ENCODE results near the gene MICAL2.

DNA sequence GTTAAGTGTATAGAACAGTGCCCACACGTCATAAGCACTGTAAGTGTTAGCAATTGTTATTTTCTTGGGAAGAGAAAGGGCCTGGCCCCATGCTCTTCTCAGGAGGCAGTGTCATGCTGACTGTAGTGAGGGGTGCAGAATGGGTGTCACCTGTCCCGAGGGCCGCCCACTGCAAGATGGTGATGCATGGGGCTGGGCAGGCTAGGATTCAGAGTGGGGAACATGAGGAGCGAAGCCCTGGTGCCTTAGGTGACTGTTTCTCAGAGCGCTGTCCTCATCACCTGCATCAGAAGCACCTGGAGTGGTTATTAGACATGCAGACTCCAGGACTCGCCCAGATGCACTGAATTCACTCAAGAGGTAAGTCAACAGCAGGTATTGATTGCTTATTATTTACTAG, 166.0 kb downstream of the MICAL2 start:
- TF ChIP-seq, protein P1, sequence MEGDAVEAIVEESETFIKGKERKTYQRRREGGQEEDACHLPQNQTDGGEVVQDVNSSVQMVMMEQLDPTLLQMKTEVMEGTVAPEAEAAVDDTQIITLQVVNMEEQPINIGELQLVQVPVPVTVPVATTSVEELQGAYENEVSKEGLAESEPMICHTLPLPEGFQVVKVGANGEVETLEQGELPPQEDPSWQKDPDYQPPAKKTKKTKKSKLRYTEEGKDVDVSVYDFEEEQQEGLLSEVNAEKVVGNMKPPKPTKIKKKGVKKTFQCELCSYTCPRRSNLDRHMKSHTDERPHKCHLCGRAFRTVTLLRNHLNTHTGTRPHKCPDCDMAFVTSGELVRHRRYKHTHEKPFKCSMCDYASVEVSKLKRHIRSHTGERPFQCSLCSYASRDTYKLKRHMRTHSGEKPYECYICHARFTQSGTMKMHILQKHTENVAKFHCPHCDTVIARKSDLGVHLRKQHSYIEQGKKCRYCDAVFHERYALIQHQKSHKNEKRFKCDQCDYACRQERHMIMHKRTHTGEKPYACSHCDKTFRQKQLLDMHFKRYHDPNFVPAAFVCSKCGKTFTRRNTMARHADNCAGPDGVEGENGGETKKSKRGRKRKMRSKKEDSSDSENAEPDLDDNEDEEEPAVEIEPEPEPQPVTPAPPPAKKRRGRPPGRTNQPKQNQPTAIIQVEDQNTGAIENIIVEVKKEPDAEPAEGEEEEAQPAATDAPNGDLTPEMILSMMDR (IDR thresholded peaks at IDR 0.05 in 4 of 5, conservative IDR thresholded peaks at IDR 0.05 in 1 of 5): no peak
- TF ChIP-seq POLR2A (IDR thresholded peaks at IDR 0.05): no peak

Measured in gastrocnemius medialis (tissue), 4 donors.